HEK293T (cell line): ENCODE measurements around the gene P2RY2.
"Not testable (repeated sequence)": the region's sequence is repeated elsewhere in the genome, so short reads cannot be mapped to it uniquely, and the experiment has no call there.

ENCODE experiments used
- CTCF ChIA-PET: fragments of 350-600 bp; formaldehyde crosslinking; extraction: SDS; loops from one replicate; lab custom pipeline; 2021; ENCODE audit warnings: antibody characterized with exemption, inconsistent platforms; lab: Yijun Ruan, JAX
- POLR2A ChIA-PET: fragments of 350-600 bp; formaldehyde crosslinking; extraction: SDS; loops from one replicate; lab custom pipeline; 2020; ENCODE audit warnings: antibody characterized with exemption, inconsistent platforms; lab: Yijun Ruan, JAX
- DNase-seq: peaks from one replicate; pipeline ENCODE4 v3.0.0; 2012; ENCODE audit warnings: mixed read lengths; ENCODE audit errors: extremely low spot score
- ARNT ChIP-seq: fragments of 450-650 bp; IDR thresholded peaks from 2 replicates; pipeline ENCODE4 v1.6.1; 2017; ENCODE audit warnings: mild to moderate bottlenecking
- BHLHE40 ChIP-seq: fragments of 450-650 bp; IDR thresholded peaks from 2 replicates; pipeline ENCODE4 v1.6.1; 2016; ENCODE audit warnings: mild to moderate bottlenecking, moderate library complexity, borderline replicate concordance
- CTBP1 ChIP-seq: fragments of 450-650 bp; IDR thresholded peaks from 2 replicates; pipeline ENCODE4 v1.6.1; 2016; ENCODE audit warnings: borderline replicate concordance
- ELF4 ChIP-seq: fragments of 450-650 bp; IDR thresholded peaks from 2 replicates; pipeline ENCODE4 v1.6.1; 2017; ENCODE audit warnings: antibody characterized with exemption
- FOXA1 ChIP-seq: fragments of 450-650 bp; IDR thresholded peaks from 2 replicates; pipeline ENCODE4 v1.6.1; 2016; ENCODE audit warnings: mild to moderate bottlenecking
- FOXK2 ChIP-seq: fragments of 450-650 bp; IDR thresholded peaks from 2 replicates; pipeline ENCODE4 v1.6.1; 2016; ENCODE audit warnings: mild to moderate bottlenecking
- FOXM1 ChIP-seq: fragments of 450-650 bp; IDR thresholded peaks from 2 replicates; pipeline ENCODE4 v1.6.1; 2017; ENCODE audit warnings: mild to moderate bottlenecking, borderline replicate concordance
- HDGF ChIP-seq: fragments of 450-650 bp; IDR thresholded peaks from 2 replicates; pipeline ENCODE4 v1.6.1; 2017; ENCODE audit warnings: antibody characterized with exemption, borderline replicate concordance
- L3MBTL2 ChIP-seq: fragments of 450-650 bp; conservative IDR thresholded peaks from 2 replicates; pipeline ENCODE4 v1.6.1; 2016; ENCODE audit warnings: mild to moderate bottlenecking
- LEF1 ChIP-seq: fragments of 450-650 bp; IDR thresholded peaks from 2 replicates; pipeline ENCODE4 v1.6.1; 2017; ENCODE audit warnings: mild to moderate bottlenecking, borderline replicate concordance
- NFRKB ChIP-seq: fragments of 450-650 bp; IDR thresholded peaks from 2 replicates; pipeline ENCODE4 v1.6.1; 2016; ENCODE audit warnings: mild to moderate bottlenecking, moderate library complexity
- SP1 ChIP-seq: fragments of 450-650 bp; IDR thresholded peaks from 2 replicates; pipeline ENCODE4 v1.6.1; 2017
- SUZ12 ChIP-seq: fragments of 450-650 bp; IDR thresholded peaks from 2 replicates; pipeline ENCODE4 v1.6.1; 2016; ENCODE audit warnings: mild to moderate bottlenecking
- TARDBP ChIP-seq: fragments of 450-650 bp; IDR thresholded peaks from 2 replicates; pipeline ENCODE4 v1.6.1; 2016
- ZNF384 ChIP-seq: fragments of 450-650 bp; IDR thresholded peaks from 2 replicates; pipeline ENCODE4 v1.6.1; 2016
- TF ChIP-seq, protein P1 (sequence below): fragments of 450-650 bp; IDR thresholded peaks from 2 replicates; pipeline ENCODE4 v1.6.1; 2016

The P2RY2 gene

DNA sequence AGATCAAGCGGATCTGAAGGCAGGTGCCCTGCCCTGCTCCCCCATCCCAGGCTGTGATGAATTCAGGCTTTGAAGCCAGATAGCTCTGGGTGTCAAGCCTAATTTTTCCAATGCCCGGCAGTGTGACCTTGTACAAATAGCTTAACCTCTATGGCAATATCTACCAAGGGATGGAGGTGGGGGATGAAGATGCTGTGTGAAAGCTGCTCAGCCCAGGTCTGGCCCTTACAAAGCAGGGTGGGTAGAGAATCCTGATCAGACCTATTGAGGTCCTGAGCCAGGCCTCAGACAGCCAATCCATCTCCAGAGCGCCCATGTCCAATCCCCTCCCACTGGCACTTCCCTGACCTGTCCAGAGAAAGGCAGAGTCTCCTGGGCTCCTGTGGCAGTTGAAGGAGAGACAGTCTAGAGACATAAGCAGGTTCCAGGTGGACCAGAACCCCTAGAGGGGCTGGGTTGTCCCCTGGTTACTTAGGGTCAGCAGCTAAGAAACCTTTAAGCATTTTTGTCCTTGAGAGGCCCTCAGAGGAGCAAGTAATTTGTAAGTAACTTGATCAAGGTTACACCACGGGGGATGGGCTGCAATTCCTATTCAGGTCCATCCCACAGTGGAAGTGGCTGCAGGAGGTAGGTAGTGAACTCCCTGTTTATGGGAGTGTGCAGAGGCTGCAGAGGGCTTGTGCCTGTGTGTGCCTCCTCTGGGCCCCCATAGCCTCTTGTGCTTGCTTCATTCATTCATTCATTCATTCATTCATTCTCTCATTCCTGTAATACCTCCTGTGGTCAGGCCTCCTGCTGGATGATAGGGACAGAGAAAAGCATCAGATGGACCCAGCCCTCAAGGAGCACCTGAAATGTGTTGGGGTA is 10.4 kb downstream of the P2RY2 start:
- CTCF ChIA-PET, result no interaction called here
- no peak for DNase-seq
- POLR2A ChIA-PET, result no interaction called here
- TF ChIP-seq SUZ12, result no peak
- TF ChIP-seq ZNF384, result no peak
- TF ChIP-seq CTBP1, result no peak
- TF ChIP-seq SP1, result no peak
- no peak for TF ChIP-seq LEF1
- TF ChIP-seq, protein P1, sequence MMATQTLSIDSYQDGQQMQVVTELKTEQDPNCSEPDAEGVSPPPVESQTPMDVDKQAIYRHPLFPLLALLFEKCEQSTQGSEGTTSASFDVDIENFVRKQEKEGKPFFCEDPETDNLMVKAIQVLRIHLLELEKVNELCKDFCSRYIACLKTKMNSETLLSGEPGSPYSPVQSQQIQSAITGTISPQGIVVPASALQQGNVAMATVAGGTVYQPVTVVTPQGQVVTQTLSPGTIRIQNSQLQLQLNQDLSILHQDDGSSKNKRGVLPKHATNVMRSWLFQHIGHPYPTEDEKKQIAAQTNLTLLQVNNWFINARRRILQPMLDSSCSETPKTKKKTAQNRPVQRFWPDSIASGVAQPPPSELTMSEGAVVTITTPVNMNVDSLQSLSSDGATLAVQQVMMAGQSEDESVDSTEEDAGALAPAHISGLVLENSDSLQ, result no peak
- no peak for TF ChIP-seq NFRKB
- TF ChIP-seq FOXM1, result no peak
- no peak for TF ChIP-seq FOXA1
- TF ChIP-seq HDGF, result no peak
- no peak for TF ChIP-seq L3MBTL2
- no peak for TF ChIP-seq ELF4

DNA sequence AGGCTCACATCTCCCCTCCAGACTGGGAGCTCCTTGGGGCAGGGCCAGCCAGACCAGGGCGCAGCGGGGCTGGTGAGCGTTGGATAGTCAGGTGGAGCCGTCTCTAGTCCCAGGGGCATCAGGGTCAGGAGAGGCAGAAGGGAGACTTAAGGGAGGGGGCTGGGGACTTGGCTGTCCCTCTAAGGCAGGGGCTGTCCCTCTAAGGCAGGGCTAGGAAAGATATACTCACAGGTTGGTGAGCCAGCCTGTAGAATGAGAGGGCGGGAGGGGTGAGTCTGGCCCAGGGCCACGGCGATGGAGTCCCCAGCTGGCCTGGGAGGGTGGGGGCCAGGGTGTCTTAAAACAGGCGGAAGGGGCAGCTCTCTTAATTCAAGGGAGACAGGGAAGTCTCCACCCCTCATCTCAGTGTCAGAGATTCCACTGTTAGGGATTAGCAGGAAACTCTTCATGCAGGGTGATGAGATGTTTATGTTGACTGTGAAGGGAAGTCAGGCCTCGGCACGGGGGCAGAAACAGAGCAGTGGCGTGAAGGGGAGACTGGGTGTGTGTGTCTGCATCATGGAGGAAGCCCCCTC is 11.3 kb downstream of the P2RY2 start:
- DNase-seq, result no peak
- TF ChIP-seq FOXK2, result no peak
- TF ChIP-seq TARDBP, result no peak
- no peak for TF ChIP-seq BHLHE40
- TF ChIP-seq SP1, result no peak
- ChIA-PET CTCF (no interaction called here), POLR2A (no interaction called here)

DNA sequence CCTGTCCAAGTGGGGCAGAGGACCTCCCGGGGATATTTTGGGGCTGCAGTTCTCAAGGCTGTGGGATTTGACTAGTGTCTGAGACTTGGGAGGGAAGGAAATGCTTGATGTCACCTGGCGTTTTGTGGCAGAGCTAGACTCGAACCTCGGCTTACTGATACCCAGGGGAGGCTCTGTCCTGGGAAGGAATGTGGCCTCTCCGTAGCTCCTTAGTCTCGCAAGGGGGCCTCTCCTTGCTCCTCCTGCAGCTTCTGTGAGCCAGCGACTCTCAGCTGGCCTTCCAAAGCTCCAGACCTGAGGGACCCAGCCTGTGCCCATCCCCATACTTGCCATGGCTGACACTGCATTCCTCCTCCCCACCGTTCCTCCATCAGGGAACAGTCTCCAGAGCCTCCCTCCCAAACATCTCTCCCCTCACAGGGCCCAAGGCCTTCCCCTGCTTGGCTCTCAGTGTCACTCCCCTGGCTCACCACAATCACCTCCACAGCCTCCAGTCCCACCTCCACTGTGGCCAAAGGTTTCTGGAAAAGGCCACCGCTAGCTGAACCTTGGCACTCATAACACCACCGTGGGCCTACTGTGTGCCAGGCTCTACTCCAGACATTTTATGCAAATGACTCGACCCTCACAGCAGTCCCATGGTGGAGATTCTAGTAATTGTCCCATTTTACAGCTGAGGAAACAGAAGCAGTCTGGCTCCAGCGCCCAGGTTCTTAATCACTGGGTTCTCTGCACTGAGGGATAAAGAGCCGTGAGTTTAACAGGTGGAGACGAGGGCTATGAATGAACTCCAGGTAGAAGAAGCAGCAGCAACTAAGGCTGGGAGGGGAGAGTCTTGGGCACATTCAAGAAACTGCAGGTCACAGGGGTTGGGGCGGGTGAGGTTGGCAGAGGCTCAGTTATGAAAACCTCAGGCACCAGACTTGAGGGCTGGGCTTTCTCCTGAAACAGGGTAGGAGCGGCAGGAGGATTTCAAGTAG is 12.1 kb downstream of the P2RY2 start:
- CTCF ChIA-PET, result no interaction called here
- DNase-seq, result no peak
- no peak for TF ChIP-seq CTBP1
- TF ChIP-seq FOXM1, result no peak
- POLR2A ChIA-PET, result no interaction called here

DNA sequence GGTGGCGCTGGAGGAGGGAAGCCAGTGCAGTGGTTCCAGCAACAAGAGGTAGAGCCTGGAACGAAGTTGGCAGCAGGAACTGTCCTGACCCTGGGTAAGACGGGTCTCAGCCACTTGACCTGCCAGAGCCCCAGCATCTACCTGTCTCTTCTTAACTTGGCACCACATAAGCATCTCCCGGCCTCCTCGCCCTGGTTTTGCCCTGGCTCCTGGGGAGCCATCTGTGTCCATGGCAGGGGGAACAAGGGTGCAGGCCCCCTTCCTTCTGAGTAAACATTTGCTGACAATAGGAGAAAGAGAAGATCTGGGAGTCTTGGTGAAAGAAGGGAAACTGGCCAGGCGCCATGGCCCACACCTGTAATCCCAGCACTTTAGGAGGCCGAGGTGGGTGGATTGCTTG is 12.8 kb downstream of the P2RY2 start:
- TF ChIP-seq LEF1, result no peak
- no peak for TF ChIP-seq ARNT
- no peak for TF ChIP-seq SP1
- no peak for TF ChIP-seq L3MBTL2
- no peak for TF ChIP-seq BHLHE40
- no peak for TF ChIP-seq TARDBP
- no peak for TF ChIP-seq CTBP1
- TF ChIP-seq HDGF, result no peak
- TF ChIP-seq FOXK2, result no peak
- DNase-seq, result no peak
- POLR2A ChIA-PET, result no interaction called here
- CTCF ChIA-PET, result no interaction called here

DNA sequence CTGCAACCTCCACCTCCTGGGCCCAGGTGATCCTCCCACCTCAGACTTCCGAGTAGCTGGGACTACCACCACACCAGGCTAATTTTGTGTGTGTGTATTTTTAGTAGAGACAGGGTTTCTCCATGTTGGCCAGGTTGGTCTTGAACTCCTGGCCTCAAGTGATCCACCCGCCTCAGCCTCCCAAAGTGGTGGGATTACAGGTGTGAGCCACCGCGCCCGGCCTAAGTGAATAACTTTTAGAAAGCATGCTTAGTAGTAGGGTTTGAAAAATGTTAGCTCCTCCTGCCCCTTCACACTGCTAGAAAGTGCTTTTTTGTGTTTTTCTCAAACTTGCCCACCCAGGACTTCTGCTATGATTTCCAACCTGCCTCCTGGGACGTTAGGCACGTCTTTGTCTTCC is 14.4 kb downstream of the P2RY2 start:
- POLR2A ChIA-PET, CTCF ChIA-PET, DNase-seq: not testable (repeated sequence)

DNA sequence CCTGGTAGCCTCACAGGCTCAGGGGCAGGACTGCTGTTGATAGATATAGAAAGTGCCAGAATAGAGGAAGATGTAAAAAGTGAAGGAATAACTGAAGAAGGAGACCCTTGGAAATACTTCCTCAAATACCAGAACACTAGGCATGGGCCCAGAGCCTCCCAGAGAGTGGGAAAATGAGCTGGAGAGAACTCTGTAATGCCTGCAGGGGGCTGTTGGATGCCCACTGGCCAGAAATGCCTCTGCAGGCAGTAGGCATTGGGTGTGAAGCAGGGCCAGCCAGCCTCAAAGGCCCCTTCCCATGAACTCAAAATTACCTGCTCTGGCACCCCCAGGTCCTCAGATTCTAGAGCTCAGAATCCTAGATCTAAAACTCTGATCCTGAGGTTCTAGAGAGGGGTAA is 15.1 kb downstream of the P2RY2 start:
- ChIA-PET CTCF (interaction anchor here (0.8 kb wide), 1 partner anchor 10 kb away, joined by 3 read pairs; no protein-coding TSS in a partner anchor), POLR2A (no interaction called here)
- DNase-seq, result no peak
- TF ChIP-seq HDGF (no peak), NFRKB (no peak), SUZ12 (no peak), LEF1 (no peak), ARNT (no peak), FOXA1 (no peak), CTBP1 (no peak), BHLHE40 (no peak)

DNA sequence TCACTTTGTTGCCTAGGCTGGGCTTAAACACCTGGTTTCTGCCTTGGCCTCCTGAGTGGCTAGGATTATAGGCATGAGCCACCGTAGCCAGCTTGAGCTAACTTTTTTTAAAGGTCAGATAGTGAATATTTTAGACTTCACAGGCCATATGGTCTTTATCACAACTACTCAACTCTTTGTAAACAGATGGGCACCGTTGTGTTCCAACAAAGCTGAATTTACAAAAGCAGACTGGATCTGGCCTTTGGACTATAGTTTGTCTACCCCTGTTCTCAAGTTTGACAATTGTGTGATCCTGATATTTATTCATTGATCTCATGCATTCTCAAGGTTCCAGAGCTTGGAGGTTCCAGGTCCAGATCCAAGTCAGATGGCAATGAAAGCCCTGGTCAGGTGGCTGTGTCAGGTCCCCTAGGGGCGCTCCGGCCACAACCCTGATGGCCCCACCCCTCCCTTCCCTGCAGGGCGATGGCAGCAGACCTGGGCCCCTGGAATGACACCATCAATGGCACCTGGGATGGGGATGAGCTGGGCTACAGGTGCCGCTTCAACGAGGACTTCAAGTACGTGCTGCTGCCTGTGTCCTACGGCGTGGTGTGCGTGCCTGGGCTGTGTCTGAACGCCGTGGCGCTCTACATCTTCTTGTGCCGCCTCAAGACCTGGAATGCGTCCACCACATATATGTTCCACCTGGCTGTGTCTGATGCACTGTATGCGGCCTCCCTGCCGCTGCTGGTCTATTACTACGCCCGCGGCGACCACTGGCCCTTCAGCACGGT is 15.8 kb downstream of the P2RY2 start:
- no peak for DNase-seq
- POLR2A ChIA-PET, result no interaction called here
- TF ChIP-seq FOXK2, result no peak
- TF ChIP-seq NFRKB, result no peak
- no peak for TF ChIP-seq ZNF384
- TF ChIP-seq CTBP1, result no peak
- TF ChIP-seq SUZ12, result no peak
- TF ChIP-seq FOXA1, result no peak
- no peak for TF ChIP-seq SP1
- TF ChIP-seq, protein P1, result no peak
- TF ChIP-seq LEF1, result no peak
- TF ChIP-seq ARNT, result no peak
- CTCF ChIA-PET, result interaction anchor here (0.8 kb wide), 1 partner anchor 9 kb away, joined by 3 read pairs; no protein-coding TSS in a partner anchor
